Measurements from ENCODE around the gene ARFRP1.
"Not testable (repeated sequence)": the region's sequence is repeated elsewhere in the genome, so short reads cannot be mapped to it uniquely, and the experiment has no call there.

The ARFRP1 gene

GRCh38 chr20:63732118-63733095 lies 24.6 kb upstream of the ARFRP1 start:
- DNase-seq (ENCODE audit: low read depth) = no peak

- DNase-seq (ENCODE audit: low read depth) = no peak
Observed at GRCh38 chr20:63731410-63731809, 23.6 kb upstream of the ARFRP1 start.

GRCh38 chr20:63730189-63730733 lies 22.5 kb upstream of the ARFRP1 start:
- DNase-seq (ENCODE audit: low read depth) = not testable (repeated sequence)

- DNase-seq (ENCODE audit: low read depth) = not testable (repeated sequence)
Observed at GRCh38 chr20:63722967-63723622, 15.3 kb upstream of the ARFRP1 start.

GRCh38 chr20:63718996-63719395 lies 11.2 kb upstream of the ARFRP1 start:
- DNase-seq (ENCODE audit: low read depth) = no peak

- no peak for DNase-seq (ENCODE audit: low read depth)
Observed at GRCh38 chr20:63714858-63715257, 7.1 kb upstream of the ARFRP1 start.

- DNase-seq (ENCODE audit: low read depth) = no peak
Observed at GRCh38 chr20:63712191-63712590, 4.4 kb upstream of the ARFRP1 start.

- no peak for DNase-seq (ENCODE audit: low read depth)
Observed at GRCh38 chr20:63711085-63711645, 3.4 kb upstream of the ARFRP1 start.

- DNase-seq (ENCODE audit: low read depth) = no peak
Observed at GRCh38 chr20:63709149-63709527, 1.4 kb upstream of the ARFRP1 start.

GRCh38 chr20:63708301-63709148 lies 749 bp upstream of the ARFRP1 start:
- no peak for DNase-seq (ENCODE audit: low read depth)

GRCh38 chr20:63706852-63707557 lies 771 bp downstream of the ARFRP1 start:
- DNase-seq (ENCODE audit: low read depth) = no peak

- DNase-seq (ENCODE audit: low read depth) = no peak
Observed at GRCh38 chr20:63706027-63706695, 1.6 kb downstream of the ARFRP1 start.

GRCh38 chr20:63705232-63706026 lies 2.3 kb downstream of the ARFRP1 start:
- DNase-seq (ENCODE audit: low read depth) = no peak

- no peak for DNase-seq (ENCODE audit: low read depth)
Observed at GRCh38 chr20:63704749-63705117, 3.0 kb downstream of the ARFRP1 start.

- no peak for DNase-seq (ENCODE audit: low read depth)
Observed at GRCh38 chr20:63703976-63704748, 3.6 kb downstream of the ARFRP1 start.

- no peak for DNase-seq (ENCODE audit: low read depth)
Observed at GRCh38 chr20:63703471-63703975, 4.3 kb downstream of the ARFRP1 start.

GRCh38 chr20:63702751-63703470 lies 4.9 kb downstream of the ARFRP1 start:
- no peak for DNase-seq (ENCODE audit: low read depth)
